Adrenal gland (tissue), 12 donors: Measurements from ENCODE around the gene TAS2R16. TPM values are rescaled to one million over a fixed set of nuclear protein-coding genes. Genes with fewer than 3 reads are reported as not detected.

Experiments used
- DNase-seq, 7 donors: peaks; one replicate each; pipeline ENCODE4 v3.0.0-alpha.2; 2019 to 2020
- H3K27ac ChIP-seq, 5 donors: fragments of 200-600 bp; sonication (generic) in 4 of 5; 1 replicate in 3 of 5; 2 replicates in 2 of 5; pipeline versions ENCODE4 v1.5.1 to v1.8.0; 2016 to 2020; ENCODE audit warnings: mild to moderate bottlenecking in 1 of 5
- H3K27me3 ChIP-seq: fragments of 200-600 bp; 2 replicates; pipeline ENCODE4 v1.8.0; 2021
- H3K36me3 ChIP-seq, 2 donors: fragments of 200-600 bp; replicated peaks in 1 of 2; 1 replicate in 1 of 2; 2 replicates in 1 of 2; pipeline versions ENCODE4 v1.5.1 to v1.8.0; 2018 to 2022
- H3K4me1 ChIP-seq, 2 donors: fragments of 200-600 bp; replicated peaks in 1 of 2; 1 replicate in 1 of 2; 2 replicates in 1 of 2; pipeline versions ENCODE4 v1.5.1 to v1.8.0; 2018 to 2021
- H3K4me3 ChIP-seq, 4 donors: fragments of 200-600 bp; sonication (generic) in 3 of 4; one replicate each; pipeline ENCODE4 v1.5.1; 2016 to 2018
- H3K9me3 ChIP-seq, 3 donors: fragments of 200-600 bp; sonication (generic) in 1 of 3; replicated peaks in 1 of 3; 1 replicate in 2 of 3; 2 replicates in 1 of 3; pipeline versions ENCODE4 v1.5.1 to v1.8.0; 2016 to 2021
- POLR2A ChIP-seq, 2 donors: fragments of 450-650 bp; IDR thresholded peaks; one replicate each; pipeline ENCODE4 v1.6.1; 2017; ENCODE audit warnings: antibody characterized with exemption in 2 of 2, mild to moderate bottlenecking in 2 of 2, moderate library complexity in 1 of 2
- WGBS, 4 donors: extraction: QIAGEN DNeasy Blood & Tissue Kit in 2 of 4; methylation state at CpG; one replicate each; pipeline versions ENCODE4 v1.1.5 to v1.1.7; 2013 to 2017; 5-methylcytosine and 5-hydroxymethylcytosine counted together
- intact Hi-C, 2 donors: fragments of 100-400 bp; cut with DNase I; formaldehyde crosslinking; loops; one replicate each; pipeline versions ENCODE4 v1.14.1 to v1.15.0; 2022 to 2023
- polyA plus RNA-seq, 3 donors: library from polyadenylated mRNA; stranded (reverse); fragments of 200-250 nt in 2 of 3; fragments of 350-450 nt in 1 of 3; fragmentation: Illumina TruSeq in 1 of 3; extraction: RNeasy Lipid Tissue Mini Kit (QIAGEN cat#74804) in 1 of 3; gene quantifications; one replicate each; pipeline ENCODE4 v1.2.3, GENCODE V29; 2013 to 2014
- total RNA-seq, 9 donors: library from RNA; depleted of rRNA in 4 of 9; stranded (reverse); fragments of >200 nt in 4 of 9; fragments of 120-200 nt in 1 of 9; fragmentation: NEBNext Ultra II Directional in 1 of 9; extraction: Animal tissue kit (Norgen Biotek cat#: 25700) in 1 of 9; gene quantifications; one replicate each; pipeline versions ENCODE4 v1.1.0 to v1.2.4, GENCODE V29; 2013 to 2023
- TF ChIP-seq, protein P1 (sequence below), 6 experiments: fragments of 450-650 bp in 4 of 6; fragments of 200-600 bp in 2 of 6; sonication (generic) in 1 of 6; IDR thresholded peaks; 1 replicate in 5 of 6; 2 replicates in 1 of 6; pipeline versions ENCODE4 v1.5.1 to v1.8.0; 2016 to 2021; ENCODE audit warnings: antibody characterized with exemption in 6 of 6, mild to moderate bottlenecking in 2 of 6, moderate library complexity in 1 of 6
- donor health status: healthy with polysubstance abuse.
- donor health status: Bipolar disorder and iron deficiency.
- donor health status: DM: yes; HTN: yes; CAD: no.
- donor health status: DM: no; HTN: no; CAD: no.
- donor health status: DM: no; HTN: no; CAD: no.
- donor health status: DM: yes; HTN: yes; CAD: no.

TAS2R16 gene
- total and polyA plus RNA-seq, 12 donors: not detected

DNA sequence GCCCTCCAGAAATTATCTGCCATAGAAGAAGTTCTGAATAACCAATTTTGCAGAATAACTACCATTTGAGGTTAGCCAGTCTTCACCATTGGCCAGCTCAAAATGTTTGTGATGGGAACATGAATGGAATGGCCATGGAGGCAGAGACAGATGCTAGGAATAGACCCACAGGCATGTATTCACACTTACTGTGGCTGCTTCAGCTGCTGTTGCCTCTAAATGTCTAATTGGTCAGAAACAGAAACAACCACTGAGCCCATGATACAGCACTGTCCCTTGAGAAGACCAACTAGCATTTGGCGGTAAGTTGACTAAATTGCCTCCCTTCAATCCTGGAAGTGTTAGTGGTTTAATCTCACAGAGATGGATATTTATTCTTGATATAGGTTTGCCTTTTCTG, 38.6 kb upstream of the TAS2R16 start:
- H3K27ac ChIP-seq: no peak overlapping the region
- no peak for DNase-seq
- no peaks in the 10 kb centered on the region for H3K9me3 ChIP-seq
- WGBS, 4 donors: 85 to 100% (median 90%) methylated on average over 1 of the region's 1 CpG
- no peaks in the 10 kb centered on the region for H3K36me3 ChIP-seq
- H3K4me3 ChIP-seq: no peak overlapping the region
- intact Hi-C loops: no loop called here
- H3K27me3 ChIP-seq: no peaks in the 10 kb centered on the region
- no peaks in the 10 kb centered on the region for H3K4me1 ChIP-seq
- no peak for TF ChIP-seq POLR2A (IDR thresholded peaks at IDR 0.05)
- TF ChIP-seq, protein P1, sequence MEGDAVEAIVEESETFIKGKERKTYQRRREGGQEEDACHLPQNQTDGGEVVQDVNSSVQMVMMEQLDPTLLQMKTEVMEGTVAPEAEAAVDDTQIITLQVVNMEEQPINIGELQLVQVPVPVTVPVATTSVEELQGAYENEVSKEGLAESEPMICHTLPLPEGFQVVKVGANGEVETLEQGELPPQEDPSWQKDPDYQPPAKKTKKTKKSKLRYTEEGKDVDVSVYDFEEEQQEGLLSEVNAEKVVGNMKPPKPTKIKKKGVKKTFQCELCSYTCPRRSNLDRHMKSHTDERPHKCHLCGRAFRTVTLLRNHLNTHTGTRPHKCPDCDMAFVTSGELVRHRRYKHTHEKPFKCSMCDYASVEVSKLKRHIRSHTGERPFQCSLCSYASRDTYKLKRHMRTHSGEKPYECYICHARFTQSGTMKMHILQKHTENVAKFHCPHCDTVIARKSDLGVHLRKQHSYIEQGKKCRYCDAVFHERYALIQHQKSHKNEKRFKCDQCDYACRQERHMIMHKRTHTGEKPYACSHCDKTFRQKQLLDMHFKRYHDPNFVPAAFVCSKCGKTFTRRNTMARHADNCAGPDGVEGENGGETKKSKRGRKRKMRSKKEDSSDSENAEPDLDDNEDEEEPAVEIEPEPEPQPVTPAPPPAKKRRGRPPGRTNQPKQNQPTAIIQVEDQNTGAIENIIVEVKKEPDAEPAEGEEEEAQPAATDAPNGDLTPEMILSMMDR (IDR thresholded peaks at IDR 0.05): no peak

DNA sequence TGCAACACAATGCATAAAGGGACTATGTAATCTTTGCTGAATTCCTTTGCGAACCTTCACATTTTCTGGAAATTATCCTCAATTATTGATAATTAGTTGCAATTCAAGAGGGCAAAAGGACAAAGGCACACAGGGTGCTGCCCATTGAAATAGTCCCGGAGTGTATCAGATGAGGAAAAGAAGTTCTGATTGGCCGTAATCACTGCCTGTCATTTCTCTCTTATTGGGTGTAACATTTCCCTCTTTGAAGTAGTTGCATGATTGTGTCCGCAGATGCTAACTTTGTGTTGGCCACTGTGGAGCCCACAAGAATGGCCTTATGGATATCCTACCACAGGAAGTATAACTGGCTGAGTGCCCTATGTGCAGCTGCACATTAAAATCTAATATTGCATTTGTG, 35.1 kb upstream of the TAS2R16 start:
- Histone ChIP-seq H3K36me3 (no peaks in the 10 kb centered on the region), H3K27me3 (no peaks in the 10 kb centered on the region), H3K4me3 (no peak overlapping the region), H3K9me3 (no peaks in the 10 kb centered on the region), H3K4me1 (no peaks in the 10 kb centered on the region), H3K27ac (no peak overlapping the region)
- no peak for DNase-seq
- 82 to 94% (median 90%) methylated on average over 4 of the region's 4 CpGs for WGBS, 4 donors
- intact Hi-C loops: no loop called here
- no peak for TF ChIP-seq POLR2A (IDR thresholded peaks at IDR 0.05)
- TF ChIP-seq, protein P1 (IDR thresholded peaks at IDR 0.05): no peak

DNA sequence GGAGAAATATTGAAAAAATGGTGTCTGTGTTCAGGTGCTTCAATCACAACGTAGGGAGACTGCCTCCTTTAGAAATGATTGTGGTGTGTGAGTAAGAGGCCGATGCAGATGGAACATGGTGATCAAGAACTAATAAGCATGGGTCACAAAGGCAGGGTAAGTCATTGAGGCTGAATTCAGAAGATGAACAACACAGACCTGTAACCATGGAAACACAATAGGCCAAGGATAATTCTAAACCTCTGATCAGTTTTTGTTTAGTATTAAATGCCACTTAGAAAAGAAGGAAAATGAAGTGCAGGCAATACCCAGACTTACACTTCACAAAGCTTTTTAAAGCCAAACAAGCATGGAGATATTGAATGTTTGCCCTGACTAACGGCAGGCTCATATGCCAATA, 32.8 kb upstream of the TAS2R16 start:
- Histone ChIP-seq H3K4me1 (no peaks in the 10 kb centered on the region), H3K27me3 (no peaks in the 10 kb centered on the region), H3K9me3 (no peaks in the 10 kb centered on the region), H3K4me3 (no peak overlapping the region), H3K36me3 (no peaks in the 10 kb centered on the region), H3K27ac (no peak overlapping the region)
- no peak for TF ChIP-seq POLR2A (IDR thresholded peaks at IDR 0.05)
- TF ChIP-seq, protein P1 (IDR thresholded peaks at IDR 0.05): no peak
- intact Hi-C loops: no loop called here
- 68 to 77% (median 73%) methylated on average over 3 of the region's 3 CpGs for WGBS, 4 donors
- DNase-seq: no peak

DNA sequence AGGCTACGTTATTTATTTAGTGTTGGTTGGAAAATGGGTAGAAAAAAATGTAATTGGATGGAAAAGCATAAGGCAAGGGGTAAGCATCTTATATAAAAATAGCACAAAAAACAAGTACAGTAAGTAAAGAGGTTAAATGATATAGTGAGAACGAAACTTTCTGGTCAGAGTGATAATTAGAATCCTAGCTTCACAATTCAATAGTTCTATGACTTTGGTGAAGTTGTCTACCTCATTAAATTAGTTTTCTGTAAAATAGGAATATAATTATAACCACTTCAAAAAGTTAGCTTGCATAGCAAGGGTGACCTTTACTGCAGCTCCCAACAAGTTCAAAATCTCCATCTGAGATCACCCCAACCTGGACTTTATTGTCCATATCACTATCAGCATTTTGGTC, 30.8 kb upstream of the TAS2R16 start:
- Histone ChIP-seq H3K36me3 (no peaks in the 10 kb centered on the region), H3K9me3 (peaks cover 0 to 6% (median 0%) of the 10 kb centered on the region in 3 donors), H3K4me1 (no peaks in the 10 kb centered on the region), H3K4me3 (no peak overlapping the region), H3K27ac (no peak overlapping the region), H3K27me3 (no peaks in the 10 kb centered on the region)
- intact Hi-C loops: no loop called here
- TF ChIP-seq, protein P1 (IDR thresholded peaks at IDR 0.05): no peak
- no peak for TF ChIP-seq POLR2A (IDR thresholded peaks at IDR 0.05)
- WGBS, 4 donors: 70 to 90% (median 75%) methylated on average over 2 of the region's 2 CpGs
- no peak for DNase-seq
